Spleen (tissue), 11 donors: ENCODE measurements around the gene NUDT17. TPM values are rescaled to one million over a fixed set of nuclear protein-coding genes. Genes with fewer than 3 reads are reported as not detected.

Source experiments
- DNase-seq: peaks from one replicate; pipeline ENCODE4 v3.0.0-alpha.2; 2020
- H3K27ac ChIP-seq, 8 donors: fragments of 200-600 bp; sonication (generic) in 7 of 8; 1 replicate in 4 of 8; 2 replicates in 4 of 8; pipeline versions ENCODE4 v1.5.0 to v1.8.0; 2016 to 2021; ENCODE audit warnings: inconsistent platforms in 4 of 8, mild to moderate bottlenecking in 4 of 8, moderate library complexity in 1 of 8
- H3K27me3 ChIP-seq, 7 donors: fragments of 200-600 bp; sonication (generic) in 6 of 7; replicated peaks in 1 of 7; 1 replicate in 4 of 7; 2 replicates in 3 of 7; pipeline versions ENCODE4 v1.5.0 to v1.8.0; 2016 to 2021; ENCODE audit warnings: inconsistent platforms in 3 of 7, mild to moderate bottlenecking in 1 of 7
- H3K36me3 ChIP-seq, 6 donors: fragments of 200-600 bp; sonication (generic) in 5 of 6; 1 replicate in 4 of 6; 2 replicates in 2 of 6; pipeline versions ENCODE4 v1.5.0 to v1.8.0; 2016 to 2021; ENCODE audit warnings: inconsistent platforms in 2 of 6
- H3K4me1 ChIP-seq, 6 donors: fragments of 200-600 bp; sonication (generic) in 5 of 6; 1 replicate in 3 of 6; 2 replicates in 3 of 6; pipeline versions ENCODE4 v1.5.0 to v1.8.0; 2016 to 2021; ENCODE audit warnings: inconsistent platforms in 3 of 6
- H3K4me3 ChIP-seq, 8 donors: fragments of 200-600 bp; sonication (generic) in 7 of 8; 1 replicate in 4 of 8; 2 replicates in 4 of 8; pipeline versions ENCODE4 v1.5.0 to v1.8.0; 2016 to 2021; ENCODE audit warnings: inconsistent platforms in 4 of 8, mild to moderate bottlenecking in 4 of 8, moderate library complexity in 2 of 8
- H3K9me3 ChIP-seq, 8 donors: fragments of 200-600 bp; sonication (generic) in 7 of 8; 1 replicate in 4 of 8; 2 replicates in 4 of 8; pipeline versions ENCODE4 v1.5.0 to v1.8.0; 2016 to 2021; ENCODE audit warnings: inconsistent platforms in 4 of 8
- CTCF ChIP-seq, 11 experiments: fragments of 200-600 bp in 7 of 11; fragments of 450-650 bp in 4 of 11; sonication (generic) in 4 of 11; IDR thresholded peaks in 8 of 11; conservative IDR thresholded peaks in 3 of 11; 1 replicate in 7 of 11; 2 replicates in 4 of 11; pipeline versions ENCODE4 v1.4.0 to v1.8.0; 2016 to 2021; ENCODE audit warnings: antibody characterized with exemption in 11 of 11, inconsistent platforms in 4 of 11, mild to moderate bottlenecking in 1 of 11
- POLR2A ChIP-seq, 3 donors: fragments of 450-650 bp; IDR thresholded peaks; one replicate each; pipeline ENCODE4 v1.5.1; 2017; ENCODE audit warnings: antibody characterized with exemption in 3 of 3, mild to moderate bottlenecking in 1 of 3
- POLR2AphosphoS5 ChIP-seq, 3 donors: sonication (generic); formaldehyde crosslinking; IDR thresholded peaks; one replicate each; pipeline ENCODE4 v1.5.1; 2017; ENCODE audit warnings: antibody characterized with exemption in 3 of 3
- WGBS, 5 donors: extraction: QIAGEN DNeasy Blood & Tissue Kit in 3 of 5; methylation state at CpG; one replicate each; pipeline versions ENCODE4 v1.1.5 to v1.1.7; 2013 to 2018; 5-methylcytosine and 5-hydroxymethylcytosine counted together
- intact Hi-C: fragments of 100-400 bp; cut with DNase I; formaldehyde crosslinking; loops from one replicate; pipeline ENCODE4 v1.15.0; 2023; ENCODE audit warnings: low total_unique reads
- polyA plus RNA-seq, 3 donors: library from polyadenylated mRNA; stranded (reverse); fragments of 200-250 nt; gene quantifications; one replicate each; pipeline ENCODE4 v1.2.1, GENCODE V29; 2013
- total RNA-seq, 7 donors: library from RNA; depleted of rRNA in 3 of 7; stranded (reverse); fragments of >200 nt in 3 of 7; fragmentation: NEBNext Ultra II Directional in 4 of 7; extraction: Animal tissue kit (Norgen Biotek cat#: 25700) in 4 of 7; gene quantifications; one replicate each; pipeline versions ENCODE4 v1.1.0 to v1.2.1, GENCODE V29; 2016 to 2021
- donor health status: healthy with polysubstance abuse.
- donor health status: DM: no; HTN: no; CAD: no; lungs with moderate emphysema.
- donor health status: DM: no; HTN: no; CAD: no.
- donor health status: Bipolar disorder and iron deficiency.
- donor health status: healthy.
- donor health status: DM: no; HTN: no; CAD: no.
- donor health status: DM: yes; HTN: yes; CAD: no.

NUDT17 gene
- total and polyA plus RNA-seq, 10 donors: 4.3 to 7.5 (median 5.3) TPM

- TF ChIP-seq CTCF (IDR thresholded peaks at IDR 0.05 in 8 of 11, conservative IDR thresholded peaks at IDR 0.05 in 3 of 11): no peak
- no peak for TF ChIP-seq POLR2A (IDR thresholded peaks at IDR 0.05)
- TF ChIP-seq POLR2AphosphoS5 (IDR thresholded peaks at IDR 0.05): no peak
- no peak for DNase-seq
- intact Hi-C loops: no loop called here
- no peak overlapping the region for H3K4me3 ChIP-seq
- H3K4me1 ChIP-seq: peaks cover 6 to 45% (median 28%) of the 10 kb centered on the region in 6 donors
- WGBS, 5 donors: 88 to 96% (median 89%) methylated on average over 5 of the region's 5 CpGs
- H3K9me3 ChIP-seq: no peaks in the 10 kb centered on the region
- H3K36me3 ChIP-seq: no peaks in the 10 kb centered on the region
- H3K27ac ChIP-seq: no peak overlapping the region
- H3K27me3 ChIP-seq: peaks cover 0 to 24% (median 0%) of the 10 kb centered on the region in 7 donors
These were observed 42.2 kb downstream of the NUDT17 start for GRCh38 chr1:145887631-145888030.

GRCh38 chr1:145889722-145890121, 44.3 kb downstream of the NUDT17 start:
- Histone ChIP-seq H3K9me3 (no peaks in the 10 kb centered on the region), H3K27ac (no peak overlapping the region), H3K4me1 (peaks cover 6 to 48% (median 30%) of the 10 kb centered on the region in 6 donors), H3K4me3 (no peak overlapping the region), H3K36me3 (no peaks in the 10 kb centered on the region), H3K27me3 (peaks cover 0 to 8% (median 0%) of the 10 kb centered on the region in 7 donors)
- intact Hi-C loops: loop anchor here (5.0 kb wide), 1 partner anchor 123 kb away; no protein-coding TSS in a partner anchor
- TF ChIP-seq POLR2AphosphoS5 (IDR thresholded peaks at IDR 0.05) (no peak), POLR2A (IDR thresholded peaks at IDR 0.05) (no peak), CTCF (IDR thresholded peaks at IDR 0.05 in 8 of 11, conservative IDR thresholded peaks at IDR 0.05 in 3 of 11) (no peak)
- WGBS, 5 donors: 74 to 96% (median 76%) methylated on average over 3 of the region's 3 CpGs
- DNase-seq: no peak

GRCh38 chr1:145891143-145891542, 45.7 kb downstream of the NUDT17 start:
- intact Hi-C loops: loop anchor here (5.0 kb wide), 1 partner anchor 121 kb away; no protein-coding TSS in a partner anchor
- peak overlapping the region in 7 of 8 donors; percentile 55 to 80 (median 74) for H3K27ac ChIP-seq

More at GRCh38 chr1:145891143-145891542, 45.7 kb downstream of the NUDT17 start:
- H3K36me3 ChIP-seq: no peaks in the 10 kb centered on the region
- WGBS, 5 donors: 63 to 92% (median 80%) methylated on average over 1 of the region's 1 CpG
- TF ChIP-seq CTCF (IDR thresholded peaks at IDR 0.05 in 8 of 11, conservative IDR thresholded peaks at IDR 0.05 in 3 of 11) (no peak), POLR2A (IDR thresholded peaks at IDR 0.05) (no peak), POLR2AphosphoS5 (IDR thresholded peaks at IDR 0.05) (no peak)
- H3K9me3 ChIP-seq: no peaks in the 10 kb centered on the region
- H3K4me1 ChIP-seq: peaks cover 0 to 34% (median 20%) of the 10 kb centered on the region in 6 donors
- no peak overlapping the region for H3K4me3 ChIP-seq
- DNase-seq: no peak
- no peaks in the 10 kb centered on the region for H3K27me3 ChIP-seq
